ENCODE results near the gene CHCHD6.

The CHCHD6 gene

DNA sequence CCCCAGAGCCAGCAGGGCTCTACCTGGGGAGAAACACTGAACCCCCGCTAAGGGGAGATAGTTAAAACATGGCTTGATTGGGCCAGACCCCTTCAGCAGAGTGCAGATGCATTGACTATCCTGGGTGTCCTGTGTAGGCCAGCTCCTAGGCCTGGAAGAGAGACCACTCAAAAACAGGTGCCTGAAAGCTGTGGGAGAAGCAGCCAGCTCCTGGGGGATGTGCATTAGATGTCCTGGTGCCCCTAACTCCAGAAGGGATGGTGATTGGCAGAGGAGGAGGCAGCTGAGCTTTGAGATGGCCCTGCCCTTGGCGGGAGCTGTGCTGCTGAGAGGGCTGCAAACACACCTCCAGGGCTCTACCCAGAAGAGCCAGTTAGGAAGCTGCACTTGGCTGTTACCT lies 189.6 kb downstream of the CHCHD6 start:
- no peaks in the 10 kb centered on the region for H3K4me1 ChIP-seq (ENCODE audit: control insufficient read depth, insufficient read depth, low read length)
- H3K4me3 ChIP-seq (ENCODE audit: low read length): no peak overlapping the region
- no peak overlapping the region for H3K9ac ChIP-seq (ENCODE audit: low read length)
- H3K36me3 ChIP-seq (ENCODE audit: control insufficient read depth, insufficient read depth, low read length): no peaks in the 10 kb centered on the region
- H3K9me3 ChIP-seq (ENCODE audit: control insufficient read depth, low read length): no peaks in the 10 kb centered on the region
- no peaks in the 10 kb centered on the region for H3K27me3 ChIP-seq (ENCODE audit: control insufficient read depth, insufficient read depth, low read length)

DNA sequence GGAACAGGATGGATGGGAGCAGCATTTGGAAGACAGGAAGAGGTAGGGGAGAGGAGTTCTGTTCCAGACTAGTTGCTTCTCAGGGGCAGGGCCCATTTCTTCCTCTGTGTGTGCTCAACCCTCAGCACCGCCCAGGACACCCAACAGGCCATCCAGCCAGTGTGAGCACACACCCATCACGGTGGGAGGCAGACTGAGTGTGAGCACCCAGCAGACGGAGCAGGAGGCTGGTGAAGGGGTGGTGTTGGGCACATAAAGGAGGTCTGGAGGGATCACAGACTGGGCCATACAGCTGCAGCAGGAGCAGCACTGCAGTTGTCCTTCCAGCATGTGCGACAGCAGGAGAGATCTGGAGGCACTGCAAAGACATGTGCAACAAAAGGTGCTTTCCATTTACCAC lies 190.4 kb downstream of the CHCHD6 start:
- Histone ChIP-seq H3K36me3 (ENCODE audit: control insufficient read depth, insufficient read depth, low read length) (no peaks in the 10 kb centered on the region), H3K9me3 (ENCODE audit: control insufficient read depth, low read length) (no peaks in the 10 kb centered on the region), H3K9ac (ENCODE audit: low read length) (no peak overlapping the region), H3K27me3 (ENCODE audit: control insufficient read depth, insufficient read depth, low read length) (no peaks in the 10 kb centered on the region), H3K4me1 (ENCODE audit: control insufficient read depth, insufficient read depth, low read length) (no peaks in the 10 kb centered on the region), H3K4me3 (ENCODE audit: low read length) (no peak overlapping the region)

DNA sequence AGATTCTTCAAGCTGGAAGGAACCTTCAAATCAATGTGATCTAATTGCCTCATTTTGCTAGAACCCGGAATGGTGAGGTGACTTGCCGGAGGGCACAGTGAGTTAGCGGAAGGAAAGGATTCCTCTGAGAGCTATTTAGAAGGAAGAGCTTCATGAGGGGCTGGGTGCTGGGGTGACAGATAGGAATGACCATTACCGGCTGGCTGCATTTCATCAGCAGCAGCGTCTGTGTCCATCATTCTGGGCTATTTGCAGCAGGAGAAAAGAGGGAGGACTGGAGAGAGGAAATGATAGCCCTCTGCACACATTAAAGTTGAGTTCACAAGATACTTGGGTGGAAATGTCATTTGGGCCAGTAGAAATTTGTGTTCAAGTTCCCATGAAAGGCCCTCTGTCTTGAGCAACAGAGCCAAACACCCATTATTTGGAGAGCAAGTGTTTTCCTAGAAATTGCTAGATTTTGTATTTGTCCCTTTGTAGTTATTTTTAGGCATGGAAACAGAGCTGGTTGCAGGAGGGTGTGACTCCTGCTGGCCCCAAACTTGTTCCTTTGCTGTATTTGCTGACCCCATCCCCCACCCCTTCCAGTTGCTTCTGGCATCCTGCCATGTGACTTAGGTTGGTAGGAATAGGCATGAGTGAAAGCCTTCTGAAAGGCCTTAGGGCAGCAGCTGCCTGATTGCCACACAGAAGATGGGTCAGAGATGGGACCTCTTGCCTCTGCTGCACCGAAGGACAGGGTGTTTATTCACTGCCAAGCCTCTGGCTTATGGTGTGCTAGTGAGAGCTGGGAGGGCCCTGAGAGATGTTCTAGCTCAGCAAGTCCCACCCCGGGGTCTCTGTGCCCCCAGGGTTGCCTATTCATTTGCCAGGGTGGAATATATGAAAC lies 191.4 kb downstream of the CHCHD6 start:
- Histone ChIP-seq H3K9ac (ENCODE audit: low read length) (no peak overlapping the region), H3K4me3 (ENCODE audit: low read length) (no peak overlapping the region), H3K36me3 (ENCODE audit: control insufficient read depth, insufficient read depth, low read length) (no peaks in the 10 kb centered on the region), H3K4me1 (ENCODE audit: control insufficient read depth, insufficient read depth, low read length) (no peaks in the 10 kb centered on the region), H3K27me3 (ENCODE audit: control insufficient read depth, insufficient read depth, low read length) (no peaks in the 10 kb centered on the region), H3K9me3 (ENCODE audit: control insufficient read depth, low read length) (no peaks in the 10 kb centered on the region)

DNA sequence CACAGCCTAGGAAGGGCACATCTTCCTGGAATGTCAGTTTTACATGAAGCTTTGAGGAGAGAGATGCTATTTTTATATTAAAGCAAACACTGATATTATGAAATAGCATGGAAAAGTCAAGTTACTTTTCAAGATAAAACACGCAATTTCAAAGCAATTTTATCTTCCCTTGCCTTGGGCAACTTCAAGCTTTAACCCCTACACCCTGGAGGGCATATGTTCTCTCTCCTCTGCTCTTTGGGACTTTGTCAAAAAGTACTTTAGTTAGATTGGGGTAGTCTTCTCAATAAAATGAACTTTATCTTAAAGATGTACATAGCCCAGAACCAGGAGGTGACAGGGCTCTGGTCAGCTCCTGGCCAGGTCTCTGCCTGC lies 192.0 kb downstream of the CHCHD6 start:
- Histone ChIP-seq H3K4me3 (ENCODE audit: low read length) (no peak overlapping the region), H3K4me1 (ENCODE audit: control insufficient read depth, insufficient read depth, low read length) (no peaks in the 10 kb centered on the region), H3K9ac (ENCODE audit: low read length) (no peak overlapping the region), H3K9me3 (ENCODE audit: control insufficient read depth, low read length) (no peaks in the 10 kb centered on the region), H3K36me3 (ENCODE audit: control insufficient read depth, insufficient read depth, low read length) (no peaks in the 10 kb centered on the region), H3K27me3 (ENCODE audit: control insufficient read depth, insufficient read depth, low read length) (no peaks in the 10 kb centered on the region)

DNA sequence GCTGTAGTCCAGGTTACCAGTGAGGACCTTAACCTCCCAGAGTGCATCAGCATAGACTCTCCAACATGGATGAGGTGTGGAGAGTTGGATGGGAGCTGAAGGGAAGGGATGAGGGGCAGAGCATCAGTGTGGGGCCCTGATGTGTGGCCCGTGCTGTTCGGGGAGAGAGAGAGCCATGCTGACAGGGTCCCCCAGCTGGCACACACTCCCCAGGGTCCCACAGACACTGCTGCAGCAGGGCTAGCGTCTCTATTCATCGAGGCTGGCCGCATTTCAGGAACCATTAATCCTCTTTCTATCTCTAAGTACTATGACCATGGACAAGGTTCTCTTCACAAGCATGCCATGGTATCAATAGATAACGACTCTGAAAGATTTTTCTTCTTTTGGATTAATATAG lies 192.9 kb downstream of the CHCHD6 start:
- no peaks in the 10 kb centered on the region for H3K27me3 ChIP-seq (ENCODE audit: control insufficient read depth, insufficient read depth, low read length)
- H3K4me3 ChIP-seq (ENCODE audit: low read length): no peak overlapping the region
- no peaks in the 10 kb centered on the region for H3K4me1 ChIP-seq (ENCODE audit: control insufficient read depth, insufficient read depth, low read length)

DNA sequence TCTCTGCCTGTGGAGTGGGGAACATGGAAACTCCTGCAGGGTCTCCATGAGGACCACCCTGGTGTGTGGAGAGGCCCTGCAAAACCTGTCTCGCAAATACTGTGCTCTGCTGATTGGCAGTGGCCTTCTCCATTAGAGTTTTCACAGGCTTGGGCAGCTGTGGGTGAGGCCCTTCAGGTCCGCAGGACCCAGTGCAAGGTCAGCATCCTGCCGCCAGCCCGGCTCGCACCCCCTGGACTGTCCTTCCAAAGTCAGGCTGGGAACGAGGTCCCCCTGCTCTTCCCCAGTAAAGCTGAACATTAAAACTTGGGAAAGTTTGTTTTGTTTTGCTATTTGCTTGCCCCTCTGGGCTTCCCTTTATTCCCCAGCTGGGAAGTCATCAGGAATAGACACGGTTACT lies 193.9 kb downstream of the CHCHD6 start:
- peaks cover 3% of the 10 kb centered on the region for H3K4me1 ChIP-seq (ENCODE audit: control insufficient read depth, insufficient read depth, low read length)
- H3K27me3 ChIP-seq (ENCODE audit: control insufficient read depth, insufficient read depth, low read length): no peaks in the 10 kb centered on the region
- no peaks in the 10 kb centered on the region for H3K9me3 ChIP-seq (ENCODE audit: control insufficient read depth, low read length)
- H3K4me3 ChIP-seq (ENCODE audit: low read length): no peak overlapping the region
- H3K9ac ChIP-seq (ENCODE audit: low read length): no peak overlapping the region
- H3K36me3 ChIP-seq (ENCODE audit: control insufficient read depth, insufficient read depth, low read length): no peaks in the 10 kb centered on the region

More for the DNA sequence above, 192.9 kb downstream of the CHCHD6 start:
- no peaks in the 10 kb centered on the region for H3K9me3 ChIP-seq (ENCODE audit: control insufficient read depth, low read length)
- no peak overlapping the region for H3K9ac ChIP-seq (ENCODE audit: low read length)
- no peaks in the 10 kb centered on the region for H3K36me3 ChIP-seq (ENCODE audit: control insufficient read depth, insufficient read depth, low read length)

DNA sequence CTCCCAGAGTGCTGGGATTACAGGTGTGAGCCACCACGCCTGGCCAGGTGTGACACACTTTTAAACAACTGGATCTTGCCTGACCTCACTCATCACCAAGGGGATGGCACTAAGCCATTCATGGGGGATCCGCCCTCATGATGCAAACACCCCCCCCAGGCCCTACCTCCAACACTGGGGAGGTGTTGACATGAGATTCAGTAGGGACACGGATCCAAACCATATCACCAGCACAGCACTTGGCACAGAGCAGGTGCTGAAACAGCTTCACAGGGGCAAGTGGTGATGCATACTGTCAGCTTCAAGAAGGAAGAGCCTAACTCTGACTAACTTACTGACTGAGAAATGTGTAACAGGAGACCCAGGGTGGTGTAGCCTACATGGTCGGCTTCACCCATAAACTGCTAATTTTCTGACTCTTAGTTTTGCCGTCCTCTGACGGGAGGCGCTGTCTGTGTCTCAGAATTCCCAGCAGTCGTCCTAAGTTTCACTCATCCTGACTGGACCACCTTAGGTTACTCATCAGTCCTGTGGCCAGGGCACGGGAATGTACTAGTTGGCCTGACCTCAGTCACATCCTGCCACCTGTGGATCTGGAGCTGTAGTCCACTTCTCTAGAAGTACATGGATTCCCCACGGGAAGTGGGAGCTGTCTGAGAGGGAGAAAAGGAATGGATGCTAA lies 197.0 kb downstream of the CHCHD6 start:
- Histone ChIP-seq H3K9ac (ENCODE audit: low read length) (no peak overlapping the region), H3K9me3 (ENCODE audit: control insufficient read depth, low read length) (no peaks in the 10 kb centered on the region), H3K36me3 (ENCODE audit: control insufficient read depth, insufficient read depth, low read length) (no peaks in the 10 kb centered on the region)

DNA sequence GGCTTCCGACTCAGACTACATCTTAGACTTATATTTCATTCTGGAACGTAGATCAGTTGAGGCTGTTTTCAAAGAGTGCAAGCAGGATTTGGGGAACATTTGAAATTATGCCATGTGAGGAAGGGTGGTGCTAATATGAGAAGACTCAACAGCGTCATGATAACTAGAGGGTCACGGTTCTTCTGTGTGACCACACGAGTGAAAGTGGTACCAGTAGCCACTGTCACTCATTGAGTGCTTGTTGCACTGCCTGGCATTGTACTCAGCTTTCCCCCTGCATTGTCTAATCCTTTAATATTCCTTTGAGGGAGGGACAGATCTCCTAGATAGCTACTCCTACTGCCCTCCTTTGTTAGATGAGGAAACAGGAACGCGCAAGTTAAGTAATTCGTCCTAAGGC lies 197.6 kb downstream of the CHCHD6 start:
- Histone ChIP-seq H3K36me3 (ENCODE audit: control insufficient read depth, insufficient read depth, low read length) (no peaks in the 10 kb centered on the region), H3K27me3 (ENCODE audit: control insufficient read depth, insufficient read depth, low read length) (no peaks in the 10 kb centered on the region), H3K4me1 (ENCODE audit: control insufficient read depth, insufficient read depth, low read length) (peaks cover 17% of the 10 kb centered on the region), H3K9me3 (ENCODE audit: control insufficient read depth, low read length) (no peaks in the 10 kb centered on the region), H3K9ac (ENCODE audit: low read length) (no peak overlapping the region), H3K4me3 (ENCODE audit: low read length) (no peak overlapping the region)

More for the DNA sequence above, 197.0 kb downstream of the CHCHD6 start:
- Histone ChIP-seq H3K4me3 (ENCODE audit: low read length) (no peak overlapping the region), H3K27me3 (ENCODE audit: control insufficient read depth, insufficient read depth, low read length) (no peaks in the 10 kb centered on the region), H3K4me1 (ENCODE audit: control insufficient read depth, insufficient read depth, low read length) (peaks cover 17% of the 10 kb centered on the region)

DNA sequence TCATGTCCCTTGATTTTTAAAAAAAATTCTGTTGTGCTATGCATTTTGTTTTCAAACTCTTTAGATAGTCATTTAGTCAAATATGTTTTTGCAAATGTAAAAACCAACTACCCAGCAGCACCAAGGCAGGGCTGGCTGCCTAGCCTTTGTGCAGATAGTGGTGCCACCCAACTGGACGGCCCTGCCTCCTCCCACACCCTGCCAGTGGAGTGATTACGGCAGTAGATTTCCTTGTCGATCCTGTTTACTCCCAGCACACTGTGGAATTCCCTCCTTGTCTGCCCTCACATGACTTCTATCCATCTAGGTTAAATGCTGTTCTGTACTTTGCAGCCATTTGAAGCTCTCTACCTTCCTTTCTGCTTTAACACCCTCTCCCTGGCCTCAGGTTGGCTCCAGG lies 199.5 kb downstream of the CHCHD6 start:
- H3K9me3 ChIP-seq (ENCODE audit: control insufficient read depth, low read length): no peaks in the 10 kb centered on the region
- H3K36me3 ChIP-seq (ENCODE audit: control insufficient read depth, insufficient read depth, low read length): no peaks in the 10 kb centered on the region
- H3K4me3 ChIP-seq (ENCODE audit: low read length): no peak overlapping the region
- H3K9ac ChIP-seq (ENCODE audit: low read length): no peak overlapping the region
- H3K27me3 ChIP-seq (ENCODE audit: control insufficient read depth, insufficient read depth, low read length): no peaks in the 10 kb centered on the region
- H3K4me1 ChIP-seq (ENCODE audit: control insufficient read depth, insufficient read depth, low read length): peaks cover 17% of the 10 kb centered on the region

DNA sequence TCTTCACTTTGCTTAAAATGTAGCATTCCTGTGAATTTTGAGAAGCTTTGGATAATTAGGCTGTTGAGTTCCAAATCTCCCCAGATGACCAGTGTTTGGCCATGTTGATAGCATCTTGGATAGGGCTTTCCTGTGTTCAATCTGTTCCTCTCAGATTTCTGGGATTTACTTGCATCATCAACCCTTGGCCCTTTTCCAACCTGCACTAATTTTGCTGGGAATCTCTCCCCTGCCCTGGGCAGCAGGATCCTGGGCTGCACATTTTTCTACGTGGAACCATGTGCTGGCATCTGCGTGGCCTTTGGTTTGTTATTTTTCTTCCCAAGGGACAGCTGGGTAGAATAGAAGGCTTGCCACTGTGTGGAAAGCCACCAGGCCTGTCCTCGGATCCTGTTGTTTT lies 203.5 kb downstream of the CHCHD6 start:
- no peak overlapping the region for H3K4me3 ChIP-seq (ENCODE audit: low read length)
- H3K4me1 ChIP-seq (ENCODE audit: control insufficient read depth, insufficient read depth, low read length): peaks cover 22% of the 10 kb centered on the region
- H3K36me3 ChIP-seq (ENCODE audit: control insufficient read depth, insufficient read depth, low read length): no peaks in the 10 kb centered on the region
- H3K27me3 ChIP-seq (ENCODE audit: control insufficient read depth, insufficient read depth, low read length): no peaks in the 10 kb centered on the region
- H3K9me3 ChIP-seq (ENCODE audit: control insufficient read depth, low read length): no peaks in the 10 kb centered on the region
- no peak overlapping the region for H3K9ac ChIP-seq (ENCODE audit: low read length)

DNA sequence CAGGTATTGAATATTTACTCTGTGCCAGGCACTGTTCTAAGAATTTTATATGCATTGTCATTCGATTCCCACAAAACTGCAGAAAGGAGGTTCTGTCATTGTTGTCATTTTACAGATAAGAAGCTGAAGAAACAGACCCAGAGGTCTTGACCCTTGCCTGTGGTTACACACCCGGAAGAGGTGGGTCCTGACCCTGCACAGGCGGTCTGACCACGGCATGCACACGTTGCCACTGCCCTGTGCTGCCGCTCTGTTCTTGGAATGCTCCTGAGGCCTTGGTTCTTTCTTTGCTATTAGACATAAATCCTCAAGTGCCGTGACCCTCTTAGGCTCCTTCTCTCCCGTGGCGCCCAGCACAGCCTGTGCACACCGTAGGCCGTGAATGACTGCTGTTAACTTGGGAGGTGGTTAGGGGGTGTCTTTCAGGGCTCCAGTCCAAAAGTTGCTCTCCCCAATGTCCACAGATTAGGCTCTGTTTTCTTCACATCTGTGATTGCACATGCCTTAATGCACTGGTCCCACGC lies 204.8 kb downstream of the CHCHD6 start:
- H3K9ac ChIP-seq (ENCODE audit: low read length): no peak overlapping the region
- no peak overlapping the region for H3K4me3 ChIP-seq (ENCODE audit: low read length)
- H3K4me1 ChIP-seq (ENCODE audit: control insufficient read depth, insufficient read depth, low read length): peaks cover 11% of the 10 kb centered on the region
- H3K27me3 ChIP-seq (ENCODE audit: control insufficient read depth, insufficient read depth, low read length): no peaks in the 10 kb centered on the region
- no peaks in the 10 kb centered on the region for H3K9me3 ChIP-seq (ENCODE audit: control insufficient read depth, low read length)
- no peaks in the 10 kb centered on the region for H3K36me3 ChIP-seq (ENCODE audit: control insufficient read depth, insufficient read depth, low read length)

DNA sequence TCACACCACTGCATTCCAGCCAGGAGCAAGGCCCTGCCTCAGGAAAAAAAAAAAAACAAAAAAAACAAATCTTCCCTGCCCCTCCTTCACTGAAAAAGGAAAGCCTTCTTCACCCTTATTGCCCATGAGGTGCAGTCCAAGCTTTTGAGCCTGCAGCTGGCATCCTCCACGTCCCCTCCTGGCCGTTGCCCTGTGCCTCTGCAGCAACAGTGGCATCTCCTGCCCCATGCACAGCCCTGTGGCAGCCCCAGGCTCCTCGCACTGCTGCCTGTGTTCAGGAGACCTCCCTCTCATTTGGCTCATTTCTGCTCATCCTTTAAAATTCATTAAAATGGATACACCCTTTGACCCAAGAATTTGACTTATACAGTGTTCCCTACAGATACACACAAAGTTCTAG lies 206.2 kb downstream of the CHCHD6 start:
- H3K9me3 ChIP-seq (ENCODE audit: control insufficient read depth, low read length): no peaks in the 10 kb centered on the region

More for the DNA sequence above, 206.2 kb downstream of the CHCHD6 start:
- Histone ChIP-seq H3K36me3 (ENCODE audit: control insufficient read depth, insufficient read depth, low read length) (no peaks in the 10 kb centered on the region), H3K4me1 (ENCODE audit: control insufficient read depth, insufficient read depth, low read length) (peaks cover 5% of the 10 kb centered on the region), H3K9ac (ENCODE audit: low read length) (no peak overlapping the region), H3K27me3 (ENCODE audit: control insufficient read depth, insufficient read depth, low read length) (no peaks in the 10 kb centered on the region), H3K4me3 (ENCODE audit: low read length) (no peak overlapping the region)

All from mucosa of stomach (tissue), 1 donor.